ENCODE results near the gene MINDY4.

GRCh38 chr7:30915751-30916150, 144.5 kb downstream of the MINDY4 start:
- TF ChIP-seq CTCF (IDR thresholded peaks at IDR 0.05; ENCODE audit: insufficient read depth, low read length), result no peak
- no peak for TF ChIP-seq POLR2AphosphoS5 (IDR thresholded peaks at IDR 0.05; ENCODE audit: low read depth)

Measured in HL-60 (cell line).